Fibroblast of villous mesenchyme (primary cell): Measurements from ENCODE around the gene ABRACL. TPM values are rescaled to one million over a fixed set of nuclear protein-coding genes. Genes with fewer than 3 reads are reported as not detected.
"Not testable (repeated sequence)": the region's sequence is repeated elsewhere in the genome, so short reads cannot be mapped to it uniquely, and the experiment has no call there.

ENCODE experiments used
- DNase-seq: peaks from one replicate; pipeline ENCODE4 v3.0.0-alpha.2; 2010; ENCODE audit warnings: low read depth
- H3K4me3 ChIP-seq: 2 replicates; pipeline ENCODE4 v1.5.1; 2011; ENCODE audit warnings: low read depth, mild to moderate bottlenecking, low read length
- total RNA-seq: library from RNA; depleted of rRNA; stranded (reverse); fragments of >200 nt; gene quantifications from 2 replicates; pipeline ENCODE4 v1.2.3, GENCODE V29; 2012
- TF ChIP-seq, protein P1 (sequence below): IDR thresholded peaks from 2 replicates; pipeline ENCODE4 v1.5.1; 2012; ENCODE audit warnings: low read depth, mild to moderate bottlenecking, low read length; ENCODE audit not compliant: insufficient read depth

Gene ABRACL
- total RNA-seq, 1 donor, result 54.4 TPM

DNA sequence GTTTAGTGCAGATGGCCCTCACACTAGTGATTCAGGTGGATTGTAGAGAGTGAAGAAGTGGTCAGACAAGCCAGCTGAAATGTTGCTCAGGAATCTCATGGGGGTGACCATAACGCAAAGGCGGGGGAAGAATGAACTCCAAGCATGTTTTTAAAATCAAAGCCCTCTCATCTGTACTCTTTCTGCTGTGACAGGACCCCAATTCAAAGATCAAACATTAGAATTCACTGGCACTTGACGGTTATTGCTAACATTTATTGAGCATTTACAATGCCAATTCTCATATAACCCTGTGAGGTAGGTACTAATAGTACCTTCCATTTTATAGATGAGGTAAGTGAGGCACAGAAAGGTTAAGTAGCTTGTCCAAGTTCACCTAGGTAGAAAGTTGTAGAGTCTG lies 15.7 kb downstream of the ABRACL start:
- no peak for DNase-seq
- no peak overlapping the region for H3K4me3 ChIP-seq
- TF ChIP-seq, protein P1, sequence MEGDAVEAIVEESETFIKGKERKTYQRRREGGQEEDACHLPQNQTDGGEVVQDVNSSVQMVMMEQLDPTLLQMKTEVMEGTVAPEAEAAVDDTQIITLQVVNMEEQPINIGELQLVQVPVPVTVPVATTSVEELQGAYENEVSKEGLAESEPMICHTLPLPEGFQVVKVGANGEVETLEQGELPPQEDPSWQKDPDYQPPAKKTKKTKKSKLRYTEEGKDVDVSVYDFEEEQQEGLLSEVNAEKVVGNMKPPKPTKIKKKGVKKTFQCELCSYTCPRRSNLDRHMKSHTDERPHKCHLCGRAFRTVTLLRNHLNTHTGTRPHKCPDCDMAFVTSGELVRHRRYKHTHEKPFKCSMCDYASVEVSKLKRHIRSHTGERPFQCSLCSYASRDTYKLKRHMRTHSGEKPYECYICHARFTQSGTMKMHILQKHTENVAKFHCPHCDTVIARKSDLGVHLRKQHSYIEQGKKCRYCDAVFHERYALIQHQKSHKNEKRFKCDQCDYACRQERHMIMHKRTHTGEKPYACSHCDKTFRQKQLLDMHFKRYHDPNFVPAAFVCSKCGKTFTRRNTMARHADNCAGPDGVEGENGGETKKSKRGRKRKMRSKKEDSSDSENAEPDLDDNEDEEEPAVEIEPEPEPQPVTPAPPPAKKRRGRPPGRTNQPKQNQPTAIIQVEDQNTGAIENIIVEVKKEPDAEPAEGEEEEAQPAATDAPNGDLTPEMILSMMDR, result no peak

DNA sequence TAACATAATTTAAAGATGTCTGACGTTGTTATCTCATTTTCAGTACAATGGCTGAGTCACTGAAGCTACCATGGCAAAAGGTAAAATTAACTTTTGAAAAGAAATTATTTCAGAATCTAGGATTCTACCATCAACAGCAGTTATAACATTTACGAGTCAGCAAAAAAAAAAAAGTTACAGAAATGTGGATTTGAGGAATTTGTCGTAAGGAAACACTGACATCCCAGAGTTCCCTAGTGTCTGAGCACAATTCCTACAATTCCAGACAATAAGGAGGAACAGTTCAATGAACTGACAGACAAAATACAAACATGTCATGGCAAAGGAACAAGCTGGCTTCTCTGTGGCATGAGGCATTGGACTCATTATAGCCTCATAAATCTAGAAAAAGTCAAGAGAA lies 19.1 kb downstream of the ABRACL start:
- H3K4me3 ChIP-seq, result no peak overlapping the region
- TF ChIP-seq, protein P1, result no peak
- no peak for DNase-seq

DNA sequence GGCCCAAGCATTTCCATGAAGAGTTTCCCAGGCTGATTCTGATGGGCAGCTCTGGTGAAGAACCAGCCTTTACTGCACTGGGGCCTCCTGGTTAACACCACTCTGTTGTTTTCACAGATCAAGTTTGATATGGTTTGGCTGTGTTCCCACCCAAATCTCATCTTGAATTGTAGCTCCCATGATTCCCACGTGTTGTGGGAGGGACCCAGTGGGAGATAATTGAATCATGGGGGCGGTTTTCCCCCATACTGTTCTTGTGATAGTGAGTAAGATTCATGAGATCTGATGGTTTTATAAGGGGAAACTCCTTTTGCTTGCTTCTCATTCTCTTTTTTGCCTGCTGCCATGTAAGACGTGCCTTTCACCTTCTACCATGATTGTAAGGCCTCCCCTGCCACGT lies 20.4 kb downstream of the ABRACL start:
- not testable (repeated sequence) for DNase-seq, H3K4me3 ChIP-seq

DNA sequence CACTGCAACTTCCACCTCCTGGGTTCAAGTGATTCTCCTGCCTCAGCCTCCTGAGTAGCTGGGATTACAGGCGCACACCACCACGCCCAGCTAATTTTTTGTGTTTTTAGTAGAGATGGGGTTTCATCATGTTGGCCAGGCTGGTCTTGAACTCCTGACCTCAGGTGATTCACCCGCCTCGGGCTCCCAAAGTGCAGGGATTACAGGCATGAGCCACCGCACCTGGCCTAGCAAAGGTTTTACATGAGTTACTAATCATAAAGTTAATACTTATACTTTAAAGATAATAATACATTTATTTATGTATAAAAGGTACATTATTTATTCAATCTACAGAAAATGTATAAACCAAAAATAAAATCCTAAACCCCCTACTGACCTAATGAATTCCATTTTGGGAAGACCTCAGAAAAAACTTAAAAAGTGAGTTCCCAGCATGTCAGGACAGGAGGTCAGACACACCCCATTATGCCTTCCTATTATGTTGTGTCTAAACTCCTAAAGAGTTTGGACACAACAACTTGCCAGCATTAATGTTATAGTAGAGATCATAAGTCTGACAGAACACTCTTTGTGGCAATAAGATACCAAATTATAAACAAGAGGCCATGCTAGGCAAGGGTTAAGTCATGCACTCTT lies 21.7 kb downstream of the ABRACL start:
- H3K4me3 ChIP-seq, DNase-seq: not testable (repeated sequence)

DNA sequence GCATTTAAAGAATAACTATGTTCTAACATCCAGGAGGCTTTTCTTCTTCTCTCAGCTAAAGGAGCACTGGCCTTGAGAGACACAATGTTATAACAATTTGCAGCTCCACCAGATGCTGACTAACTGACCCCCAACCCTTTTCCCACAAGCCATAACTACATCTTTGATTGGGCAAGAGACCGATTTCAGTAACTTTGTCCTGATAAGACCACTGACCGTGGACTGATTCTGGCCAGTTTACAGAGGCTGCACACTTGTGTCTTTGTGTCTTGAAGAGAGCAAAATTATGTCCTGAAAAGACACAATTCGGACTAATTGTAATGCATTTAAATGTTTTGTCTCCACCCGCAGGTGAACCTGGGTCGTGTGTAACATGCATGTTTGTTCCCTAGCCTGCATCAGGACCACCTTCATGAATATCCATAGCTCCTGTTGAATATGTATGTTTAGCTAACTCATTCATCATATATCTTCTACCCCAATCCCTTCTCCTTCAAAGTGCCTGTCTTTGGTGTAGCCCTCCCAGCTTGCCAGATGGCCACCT lies 22.3 kb downstream of the ABRACL start:
- H3K4me3 ChIP-seq, result no peak overlapping the region
- DNase-seq, result no peak
- TF ChIP-seq, protein P1, result no peak

DNA sequence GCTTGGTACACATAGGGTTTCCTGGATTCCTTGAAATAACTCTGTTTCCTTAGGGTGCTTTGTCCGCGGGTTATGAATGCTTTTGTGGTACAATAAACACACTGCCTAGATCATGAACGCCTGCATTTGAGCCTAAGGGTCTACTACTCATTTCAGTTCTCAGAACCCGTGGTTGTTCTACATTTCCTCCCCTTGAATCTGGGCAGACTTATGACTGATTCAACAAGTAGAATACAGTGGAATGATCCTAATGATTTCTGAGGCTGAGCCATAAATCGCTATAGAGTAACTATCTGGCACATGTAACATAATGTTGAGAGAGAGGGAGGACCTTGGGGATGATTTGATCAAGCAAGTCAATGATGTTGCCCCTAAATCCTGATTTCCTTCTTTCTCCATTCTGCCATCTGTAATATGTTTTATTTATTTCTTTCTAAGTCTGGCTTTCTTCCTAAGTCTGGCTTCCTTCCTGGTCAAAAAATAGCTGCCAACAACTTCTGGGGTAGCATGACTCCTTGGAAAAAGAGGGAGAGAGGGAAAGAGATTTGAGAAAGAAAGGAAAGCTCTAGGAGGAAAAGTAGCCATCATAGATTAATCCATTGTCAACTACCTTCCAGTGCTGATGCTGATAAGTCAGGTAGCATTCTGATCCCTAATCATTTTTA lies 23.0 kb downstream of the ABRACL start:
- no peak overlapping the region for H3K4me3 ChIP-seq
- DNase-seq, result no peak
- TF ChIP-seq, protein P1, result no peak

DNA sequence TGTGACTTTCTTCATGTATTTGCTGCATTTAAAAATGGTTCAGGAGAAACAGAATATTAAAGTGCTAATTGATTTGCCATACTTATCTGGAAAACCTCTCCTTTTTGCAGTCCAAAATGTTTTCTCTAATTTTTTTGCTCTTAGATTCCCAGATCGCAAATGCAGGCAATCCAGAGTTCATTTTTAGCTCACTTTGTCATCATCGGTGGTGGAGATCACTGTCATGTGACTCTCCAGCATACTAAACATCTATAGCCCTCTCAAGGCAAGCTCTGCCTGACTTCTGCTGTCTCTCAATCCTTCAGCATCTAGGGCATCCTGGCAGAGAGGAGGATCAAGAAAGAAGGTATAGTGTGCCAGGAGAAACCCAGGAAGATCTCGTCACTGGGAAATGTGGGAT lies 24.8 kb downstream of the ABRACL start:
- no peak for DNase-seq
- TF ChIP-seq, protein P1, result no peak
- H3K4me3 ChIP-seq, result no peak overlapping the region

DNA sequence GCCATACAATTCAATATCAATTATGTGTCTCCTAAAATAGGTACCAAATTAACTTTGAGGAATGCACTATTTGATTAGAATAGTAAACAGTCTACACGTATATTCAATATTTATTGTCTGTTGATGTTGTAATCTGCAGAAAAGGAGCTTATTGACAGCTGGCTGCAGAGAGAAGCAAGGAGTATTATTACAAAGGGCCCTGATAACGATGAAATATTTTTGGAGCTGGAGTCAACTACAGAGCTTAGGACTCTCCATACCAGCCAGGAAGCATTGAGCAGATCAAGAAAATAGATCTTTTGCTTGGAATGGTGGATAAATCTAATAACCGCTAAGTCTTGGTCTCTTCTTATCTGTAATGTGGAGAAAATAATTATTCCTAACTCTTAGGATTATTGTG lies 25.5 kb downstream of the ABRACL start:
- no peak overlapping the region for H3K4me3 ChIP-seq
- DNase-seq, result no peak
- TF ChIP-seq, protein P1, result no peak
